HG03378 (cell line): Measurements from ENCODE around the gene MARVELD2.

ENCODE experiments used
- ATAC-seq: cut with Tn5 transposase; IDR thresholded peaks from one replicate; pipeline ENCODE4 v1.9.1; 2021; ENCODE audit warnings: mild to moderate bottlenecking, moderate library complexity; ENCODE audit not compliant: unreplicated experiment

The MARVELD2 gene

DNA sequence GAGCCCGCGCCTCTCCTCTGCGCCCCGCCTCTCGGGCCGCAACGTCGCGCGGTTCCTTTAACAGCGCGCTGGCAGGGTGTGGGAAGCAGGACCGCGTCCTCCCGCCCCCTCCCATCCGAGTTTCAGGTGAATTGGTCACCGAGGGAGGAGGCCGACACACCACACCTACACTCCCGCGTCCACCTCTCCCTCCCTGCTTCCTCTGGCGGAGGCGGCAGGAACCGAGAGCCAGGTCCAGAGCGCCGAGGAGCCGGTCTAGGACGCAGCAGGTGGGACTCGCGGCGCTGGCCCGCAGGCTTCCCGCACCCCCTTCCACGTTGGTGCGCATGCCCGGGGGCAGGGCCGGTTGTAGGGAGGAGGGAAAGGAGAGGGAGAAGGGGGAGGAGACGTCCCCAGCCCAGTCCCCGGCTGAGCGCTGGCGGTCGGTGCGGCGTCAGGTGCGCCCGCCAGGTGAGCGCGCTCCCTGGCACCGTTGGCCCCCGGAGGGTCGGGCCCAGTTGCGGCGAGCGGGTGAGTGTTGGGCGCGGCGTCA lies 77.5 kb downstream of the MARVELD2 start, which contains the start of gene OCLN:
TSS of gene OCLN (plus strand) at position 400 of the 532 bp plus-strand sequence. CDS start 11,455 bp downstream, outside the sequence.
- peak; percentile 41 for ATAC-seq

DNA sequence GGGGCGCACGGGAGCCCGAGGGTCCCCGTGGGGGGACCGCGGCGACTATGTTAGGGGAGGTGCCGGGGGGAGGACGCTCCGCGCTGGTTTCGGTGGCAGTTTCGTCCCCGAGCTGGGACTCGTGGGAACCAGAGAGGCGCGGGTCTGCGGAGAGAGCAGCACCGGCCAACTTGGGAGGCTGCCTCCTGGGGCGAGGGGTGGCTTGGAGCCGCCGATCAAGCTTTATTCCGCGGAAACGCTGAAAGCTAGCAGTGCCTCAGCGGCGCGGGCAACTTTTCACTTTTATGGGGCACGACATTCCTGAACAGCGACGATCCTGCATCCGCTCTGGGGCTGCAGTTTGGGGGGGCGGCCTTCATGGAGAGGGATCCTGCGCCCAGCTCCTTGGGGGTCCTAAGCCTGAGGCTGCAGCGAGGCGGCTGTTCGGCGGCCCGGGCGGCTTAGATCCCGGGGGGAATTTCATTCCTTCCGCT lies 78.0 kb downstream of the MARVELD2 start:
- peak; percentile 41 for ATAC-seq

DNA sequence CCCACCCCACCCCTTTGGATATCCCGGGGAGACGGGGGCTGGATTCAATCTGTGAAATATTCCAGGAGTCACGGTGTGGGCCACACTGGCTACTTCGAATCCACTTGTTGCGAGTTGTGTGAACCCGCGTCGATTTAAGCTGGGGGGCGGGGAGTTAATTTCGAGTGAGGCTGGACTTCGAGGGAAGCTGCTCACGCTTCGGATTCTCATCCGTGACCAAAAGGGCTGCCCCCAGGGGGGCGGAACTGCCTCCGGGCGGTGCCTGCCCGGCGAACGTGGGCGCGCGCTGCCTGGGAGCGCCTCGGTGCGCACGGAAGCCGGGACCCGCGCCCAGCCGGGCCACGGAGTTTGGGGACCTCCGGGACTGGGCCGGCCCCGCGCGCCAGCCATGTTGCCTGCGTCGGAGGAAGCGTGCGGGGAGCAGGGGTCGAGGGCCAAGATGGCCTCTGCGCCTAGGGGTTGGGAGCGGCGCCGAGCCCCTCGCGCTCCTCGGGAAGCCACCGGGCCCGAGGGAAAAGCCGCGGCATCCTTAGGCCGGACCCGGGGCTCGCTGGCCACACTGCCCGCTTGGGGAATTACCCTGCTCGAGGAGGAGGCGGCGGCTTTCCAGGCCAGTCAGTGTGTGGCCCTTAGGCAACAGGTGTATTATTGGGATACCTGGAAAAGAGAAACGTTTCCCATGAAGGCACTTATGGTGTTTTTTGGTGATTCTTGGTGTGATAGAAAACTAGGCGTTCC lies 78.6 kb downstream of the MARVELD2 start:
- no peak for ATAC-seq
